OCI-LY7 (cell line): ENCODE measurements around the gene DOC2A. TPM values are rescaled to one million over a fixed set of nuclear protein-coding genes. Genes with fewer than 3 reads are reported as not detected.
"Not testable (repeated sequence)": the region's sequence is repeated elsewhere in the genome, so short reads cannot be mapped to it uniquely, and the experiment has no call there.

Experiments used
- BruUV-seq: library from RNA; stranded (reverse); fragments of 400-500 nt; replicated peaks from 2 replicates; lab custom pipeline; 2021; lab: Mats Ljungman, UMichigan
- CTCF ChIA-PET: fragments of 300-600 bp; sonication (Branson Sonifier 250); formaldehyde crosslinking; loops from one replicate; lab custom pipeline; 2022; ENCODE audit warnings: antibody characterized with exemption; ENCODE audit not compliant: unreplicated experiment; lab: Charles Lee
- POLR2A ChIA-PET: fragments of 300-600 bp; sonication (Branson Sonifier 250); formaldehyde crosslinking; loops from one replicate; lab custom pipeline; 2022; ENCODE audit warnings: antibody characterized with exemption; lab: Charles Lee
- DNase-seq: peaks from one replicate; pipeline ENCODE4 v3.0.0-alpha.2; 2015; ENCODE audit warnings: low spot score
- H2AFZ ChIP-seq: fragments of 200-600 bp; sonication (generic), shearing (Covaris generic); 2 replicates; pipeline ENCODE4 v1.6.1; 2014; ENCODE audit warnings: mild to moderate bottlenecking, antibody characterized with exemption, low read length, moderate library complexity
- H3K27ac ChIP-seq: fragments of 200-600 bp; sonication (generic); 2 replicates; pipeline ENCODE4 v1.5.1; 2014; ENCODE audit warnings: mixed run types, low read depth, mild to moderate bottlenecking, moderate library complexity, low read length, inconsistent platforms; ENCODE audit not compliant: poor library complexity, severe bottlenecking
- H3K36me3 ChIP-seq: fragments of 200-600 bp; sonication (generic); 2 replicates; pipeline ENCODE4 v1.6.1; 2014; ENCODE audit warnings: mild to moderate bottlenecking, antibody characterized with exemption, low read length, moderate library complexity, mixed read lengths; ENCODE audit not compliant: insufficient read depth
- H3K4me1 ChIP-seq: fragments of 200-600 bp; sonication (generic); 2 replicates; pipeline ENCODE4 v1.5.1; 2014; ENCODE audit warnings: mild to moderate bottlenecking, low read length; ENCODE audit not compliant: insufficient read depth, poor library complexity, severe bottlenecking
- H3K4me2 ChIP-seq: fragments of 200-600 bp; sonication (generic); 2 replicates; pipeline ENCODE4 v1.6.1; 2014; ENCODE audit warnings: mild to moderate bottlenecking, low read length
- H3K4me3 ChIP-seq: fragments of 200-600 bp; sonication (generic); 2 replicates; pipeline ENCODE4 v1.5.1; 2014; ENCODE audit warnings: mild to moderate bottlenecking, low read depth, low read length; ENCODE audit not compliant: poor library complexity, severe bottlenecking
- H3K79me2 ChIP-seq: fragments of 200-600 bp; sonication (generic); 2 replicates; pipeline ENCODE4 v1.6.1; 2016; ENCODE audit warnings: low read depth, mild to moderate bottlenecking, low read length, moderate library complexity, mixed read lengths; ENCODE audit not compliant: insufficient read depth
- H3K9me2 ChIP-seq: fragments of 200-600 bp; sonication (generic); 2 replicates; pipeline ENCODE4 v1.6.1; 2016; ENCODE audit warnings: mild to moderate bottlenecking, low read length, mixed read lengths; ENCODE audit not compliant: insufficient read depth
- H3K9me3 ChIP-seq: fragments of 200-600 bp; sonication (generic); 2 replicates; pipeline ENCODE4 v1.6.1; 2014; ENCODE audit warnings: mild to moderate bottlenecking, mixed run types, low read length, mixed read lengths
- H4K20me1 ChIP-seq: fragments of 200-600 bp; sonication (generic); 2 replicates; pipeline ENCODE4 v1.6.1; 2014; ENCODE audit warnings: mild to moderate bottlenecking, antibody characterized with exemption, low read length, moderate library complexity, mixed read lengths; ENCODE audit not compliant: insufficient read depth
- CTCF ChIP-seq: fragments of 200-600 bp; sonication (generic); conservative IDR thresholded peaks from 2 replicates; pipeline ENCODE4 v1.5.1; 2014; ENCODE audit warnings: mild to moderate bottlenecking, antibody characterized with exemption, low read length, moderate library complexity, mixed read lengths
- EZH2phosphoT487 ChIP-seq: fragments of 200-600 bp; sonication (generic); IDR thresholded peaks from 2 replicates; pipeline ENCODE4 v1.6.1; 2018; ENCODE audit warnings: low read depth, borderline replicate concordance, mild to moderate bottlenecking, mixed run types, antibody characterized with exemption, low read length, moderate library complexity, mixed read lengths
- intact Hi-C: fragments of 100-400 bp; cut with micrococcal nuclease; formaldehyde crosslinking; loops from one replicate; pipeline ENCODE4 v1.10.0; 2022; ENCODE audit not compliant: unreplicated experiment
- total RNA-seq, 2 experiments: library from RNA; depleted of rRNA in 1 of 2; stranded (reverse); fragments of >200 nt in 1 of 2; shearing (Covaris generic) in 1 of 2; gene quantifications; 2 replicates each; pipeline ENCODE4 v1.2.3, GENCODE V29; 2014 to 2022

Gene DOC2A
- total RNA-seq, 2 experiments from 2014 or later, result 0.91 TPM; not detected in 1

GRCh38 chr16:30041841-30042240 is 31.0 kb upstream of the DOC2A start:
- DNase-seq, result peak; percentile 39
- H4K20me1 ChIP-seq, result no peaks in the 10 kb centered on the region
- H3K4me2 ChIP-seq, result no peak overlapping the region
- no peaks in the 10 kb centered on the region for H3K79me2 ChIP-seq
- H3K36me3 ChIP-seq, result no peaks in the 10 kb centered on the region
- no peaks in the 10 kb centered on the region for H3K9me2 ChIP-seq
- ChIA-PET CTCF (no interaction called here), POLR2A (interaction anchor here (1.2 kb wide), 1 partner anchor 22 kb away, joined by 3 read pairs; no protein-coding TSS in a partner anchor)
- H3K9me3 ChIP-seq, result no peaks in the 10 kb centered on the region
- H2AFZ ChIP-seq, result no peak overlapping the region
- H3K4me1 ChIP-seq, result no peaks in the 10 kb centered on the region
- intact Hi-C loops, result loop anchor here (2.0 kb wide), 1 partner anchor 51 kb away; no protein-coding TSS in a partner anchor
- BruUV-seq, result no TSS peak
- no peak overlapping the region for H3K27ac ChIP-seq
- no peak for TF ChIP-seq EZH2phosphoT487
- TF ChIP-seq CTCF, result peak; percentile 76
- H3K4me3 ChIP-seq, result no peak overlapping the region

- H3K36me3 ChIP-seq, H3K79me2 ChIP-seq, H2AFZ ChIP-seq, H3K4me2 ChIP-seq, DNase-seq, H3K27ac ChIP-seq, intact Hi-C loops, H4K20me1 ChIP-seq, BruUV-seq, H3K9me2 ChIP-seq, H3K4me1 ChIP-seq, H3K9me3 ChIP-seq, CTCF ChIA-PET, H3K4me3 ChIP-seq: not testable (repeated sequence)
- POLR2A ChIA-PET, result interaction anchor here (1.2 kb wide), 1 partner anchor 23 kb away, joined by 3 read pairs; no protein-coding TSS in a partner anchor
Observed at GRCh38 chr16:30040690-30041089, 29.9 kb upstream of the DOC2A start.

GRCh38 chr16:30040221-30040620 is 29.4 kb upstream of the DOC2A start:
- Histone ChIP-seq H3K4me1 (no peaks in the 10 kb centered on the region), H2AFZ (no peak overlapping the region), H3K4me3 (no peak overlapping the region), H3K36me3 (no peaks in the 10 kb centered on the region), H3K9me2 (no peaks in the 10 kb centered on the region), H3K79me2 (no peaks in the 10 kb centered on the region), H3K9me3 (no peaks in the 10 kb centered on the region), H3K4me2 (no peak overlapping the region), H4K20me1 (no peaks in the 10 kb centered on the region), H3K27ac (no peak overlapping the region)
- no TSS peak for BruUV-seq
- TF ChIP-seq EZH2phosphoT487 (no peak), CTCF (no peak)
- ChIA-PET CTCF (no interaction called here), POLR2A (no interaction called here)
- DNase-seq, result no peak
- intact Hi-C loops, result no loop called here
